AG04450 (cell line): Measurements from ENCODE around the gene IVD. TPM values are rescaled to one million over a fixed set of nuclear protein-coding genes. Genes with fewer than 3 reads are reported as not detected.

ENCODE experiments used
- CTCF ChIA-PET: fragments of 300-600, 350-600 bp; formaldehyde crosslinking; extraction: SDS; loops from one replicate; lab custom pipeline; 2022; ENCODE audit warnings: antibody characterized with exemption, inconsistent platforms; lab: Charles Lee
- POLR2A ChIA-PET: fragments of 350-600 bp; formaldehyde crosslinking; extraction: SDS; loops from one replicate; lab custom pipeline; 2021; ENCODE audit warnings: antibody characterized with exemption, inconsistent platforms; lab: Yijun Ruan, JAX
- DNase-seq: peaks from one replicate; pipeline ENCODE4 v3.0.0-alpha.2; 2011; ENCODE audit warnings: low read depth, low spot score
- H3K27ac ChIP-seq: one replicate; pipeline ENCODE4 v1.5.1; 2012; ENCODE audit warnings: low read depth, low read length, control low read depth
- H3K27me3 ChIP-seq: one replicate; pipeline ENCODE4 v1.6.0; 2012; ENCODE audit warnings: low read length; ENCODE audit not compliant: control insufficient read depth, insufficient read depth
- H3K4me3 ChIP-seq: 2 replicates; pipeline ENCODE4 v1.5.1; 2011; ENCODE audit warnings: mild to moderate bottlenecking, low read depth, low read length, control low read depth
- H3K9me3 ChIP-seq: 2 replicates; pipeline ENCODE4 v1.5.1; 2012; ENCODE audit warnings: low read length; ENCODE audit not compliant: control insufficient read depth, insufficient read depth
- polyA plus RNA-seq: library from polyadenylated mRNA; depleted of rRNA; stranded (reverse); fragments of >200 nt; gene quantifications from 2 replicates; pipeline ENCODE4 v1.2.3, GENCODE V29; 2011
- TF ChIP-seq, protein P1 (sequence below): IDR thresholded peaks from 2 replicates; pipeline ENCODE4 v1.5.1; 2011; ENCODE audit warnings: low read depth, low read length, control low read depth, inconsistent platforms

Gene IVD
- polyA plus RNA-seq, 1 experiment: 49.3 TPM

GRCh38 chr15:40463279-40463678 lies 57.7 kb downstream of the IVD start:
- ChIA-PET CTCF (interaction anchor here (0.6 to 1.5 kb wide), 2 partner anchors 44 to 386 kb away, joined by 5 to 6 read pairs; no protein-coding TSS in a partner anchor), POLR2A (no interaction called here)
- no peaks in the 10 kb centered on the region; the same call in 1 of the 2 replicates for H3K9me3 ChIP-seq
- no peak for DNase-seq
- TF ChIP-seq, protein P1, sequence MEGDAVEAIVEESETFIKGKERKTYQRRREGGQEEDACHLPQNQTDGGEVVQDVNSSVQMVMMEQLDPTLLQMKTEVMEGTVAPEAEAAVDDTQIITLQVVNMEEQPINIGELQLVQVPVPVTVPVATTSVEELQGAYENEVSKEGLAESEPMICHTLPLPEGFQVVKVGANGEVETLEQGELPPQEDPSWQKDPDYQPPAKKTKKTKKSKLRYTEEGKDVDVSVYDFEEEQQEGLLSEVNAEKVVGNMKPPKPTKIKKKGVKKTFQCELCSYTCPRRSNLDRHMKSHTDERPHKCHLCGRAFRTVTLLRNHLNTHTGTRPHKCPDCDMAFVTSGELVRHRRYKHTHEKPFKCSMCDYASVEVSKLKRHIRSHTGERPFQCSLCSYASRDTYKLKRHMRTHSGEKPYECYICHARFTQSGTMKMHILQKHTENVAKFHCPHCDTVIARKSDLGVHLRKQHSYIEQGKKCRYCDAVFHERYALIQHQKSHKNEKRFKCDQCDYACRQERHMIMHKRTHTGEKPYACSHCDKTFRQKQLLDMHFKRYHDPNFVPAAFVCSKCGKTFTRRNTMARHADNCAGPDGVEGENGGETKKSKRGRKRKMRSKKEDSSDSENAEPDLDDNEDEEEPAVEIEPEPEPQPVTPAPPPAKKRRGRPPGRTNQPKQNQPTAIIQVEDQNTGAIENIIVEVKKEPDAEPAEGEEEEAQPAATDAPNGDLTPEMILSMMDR: no peak
- no peak overlapping the region for H3K27ac ChIP-seq
- no peak overlapping the region for H3K4me3 ChIP-seq
- no peaks in the 10 kb centered on the region for H3K27me3 ChIP-seq

GRCh38 chr15:40463886-40464545 lies 58.4 kb downstream of the IVD start:
- Histone ChIP-seq H3K4me3 (no peak overlapping the region), H3K27me3 (no peaks in the 10 kb centered on the region), H3K27ac (no peak overlapping the region), H3K9me3 (no peaks in the 10 kb centered on the region)
- no peak for DNase-seq
- ChIA-PET CTCF (no interaction called here), POLR2A (no interaction called here)
- TF ChIP-seq, protein P1: no peak

DNA sequence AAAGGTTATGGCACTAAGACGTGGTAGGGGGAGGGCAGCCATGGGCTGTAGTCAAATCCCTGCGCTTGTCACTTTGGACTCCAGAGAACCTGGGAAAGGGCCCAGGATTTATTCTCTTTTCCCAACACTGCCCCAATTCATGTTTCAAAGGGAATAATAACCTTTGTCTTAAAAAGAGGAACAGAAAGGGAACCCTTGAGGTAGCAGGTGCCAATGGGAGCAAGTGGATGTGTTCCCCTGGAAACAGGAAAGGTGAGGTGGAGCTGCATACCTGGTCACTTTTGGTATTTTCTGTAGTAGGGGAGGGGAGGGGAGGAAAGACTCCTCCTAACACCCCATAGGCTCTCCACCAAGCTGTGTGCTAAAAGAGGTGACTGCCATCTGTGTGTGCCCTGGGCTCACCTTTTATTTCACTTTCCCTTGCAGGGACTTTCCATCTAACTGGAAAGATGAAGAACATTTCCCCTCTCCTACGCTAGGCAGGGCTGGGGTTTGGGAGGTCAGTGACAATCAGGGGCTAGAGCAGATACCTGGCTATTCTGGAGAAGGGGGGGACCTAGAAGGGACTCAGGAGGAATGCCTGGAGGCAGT lies 59.1 kb downstream of the IVD start:
- H3K9me3 ChIP-seq: no peaks in the 10 kb centered on the region
- H3K27me3 ChIP-seq: no peaks in the 10 kb centered on the region
- no peak for DNase-seq
- no peak overlapping the region for H3K4me3 ChIP-seq
- CTCF ChIA-PET: no interaction called here
- TF ChIP-seq, protein P1: no peak
- no peak overlapping the region for H3K27ac ChIP-seq
- POLR2A ChIA-PET: no interaction called here

- TF ChIP-seq, protein P1: no peak
- CTCF ChIA-PET: no interaction called here
- POLR2A ChIA-PET: no interaction called here
These were observed 60.3 kb downstream of the IVD start for GRCh38 chr15:40465939-40466338.

More at GRCh38 chr15:40465939-40466338, 60.3 kb downstream of the IVD start:
- no peak for DNase-seq
- Histone ChIP-seq H3K27me3 (no peaks in the 10 kb centered on the region), H3K9me3 (no peaks in the 10 kb centered on the region), H3K4me3 (no peak overlapping the region), H3K27ac (no peak overlapping the region)
